SK-N-MC (cell line): Measurements from ENCODE around the gene ATG9B.

Source experiments
- EZH2 ChIP-seq: fragments of 200-600 bp; sonication (generic); IDR thresholded peaks from one replicate; pipeline ENCODE4 v1.6.1; 2017; ENCODE audit warnings: antibody characterized with exemption
- FOXP2 ChIP-seq: optimal IDR thresholded peaks from 2 replicates; pipeline ENCODE3; 2011; ENCODE audit warnings: mild to moderate bottlenecking, moderate library complexity; ENCODE audit not compliant: insufficient read depth; ENCODE audit errors: extremely low read length, control extremely low read depth
- POLR2AphosphoS5 ChIP-seq: IDR thresholded peaks from 2 replicates; pipeline ENCODE4 v1.6.1; 2012; ENCODE audit warnings: mild to moderate bottlenecking, low read depth, low read length, borderline replicate concordance

DNA sequence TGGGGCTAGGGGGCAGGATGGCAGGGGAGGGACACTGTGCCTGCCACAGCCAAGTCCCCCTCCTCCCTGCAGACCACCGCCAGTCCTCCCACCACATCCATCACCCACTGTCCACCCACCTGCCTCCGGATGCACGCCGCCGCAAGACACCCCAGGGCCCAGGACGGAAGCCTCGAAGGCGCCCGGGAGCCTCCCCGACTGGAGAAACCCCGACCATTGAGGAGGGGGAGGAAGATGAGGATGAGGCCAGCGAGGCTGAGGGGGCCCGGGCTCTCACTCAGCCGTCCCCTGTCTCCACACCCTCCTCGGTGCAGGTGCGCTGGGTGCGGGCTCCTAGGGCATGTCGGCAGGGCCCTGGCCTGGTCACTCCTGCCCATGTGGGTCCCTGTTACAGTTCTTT, 40.2 kb upstream of the ATG9B start:
- no peak for TF ChIP-seq FOXP2
- no peak for TF ChIP-seq EZH2
- TF ChIP-seq POLR2AphosphoS5, result no peak
